CD4-positive, alpha-beta T cell treated with Interferon alpha-2 for 1 hour (primary cell): ENCODE data around the gene ABHD18.
"Not testable (repeated sequence)": the region's sequence is repeated elsewhere in the genome, so short reads cannot be mapped to it uniquely, and the experiment has no call there.

Source experiments
- DNase-seq, 2 donors: peaks; one replicate each; pipeline ENCODE4 v3.0.0-alpha.2; 2020 to 2022

The ABHD18 gene

GRCh38 chr4:127995776-127996175, 30.6 kb downstream of the ABHD18 start:
- DNase-seq = no peak

- not testable (repeated sequence) for DNase-seq
These were observed 31.3 kb downstream of the ABHD18 start for GRCh38 chr4:127996521-127996920.

- peak in 1 of 2 donors; percentile 13 for DNase-seq
These were observed 32.6 kb downstream of the ABHD18 start for GRCh38 chr4:127997534-127998388.

GRCh38 chr4:128006592-128006991, 41.4 kb downstream of the ABHD18 start:
- DNase-seq = no peak

GRCh38 chr4:128009428-128009827, 44.2 kb downstream of the ABHD18 start:
- no peak for DNase-seq

- no peak for DNase-seq
These were observed 60.1 kb downstream of the ABHD18 start for GRCh38 chr4:128025319-128025718.

GRCh38 chr4:128029907-128030306, 64.7 kb downstream of the ABHD18 start:
- DNase-seq = no peak

GRCh38 chr4:128031756-128032384, 66.7 kb downstream of the ABHD18 start:
- DNase-seq = no peak

GRCh38 chr4:128039568-128039967, 74.4 kb downstream of the ABHD18 start:
- DNase-seq = no peak

- not testable (repeated sequence) for DNase-seq
These were observed 81.8 kb downstream of the ABHD18 start for GRCh38 chr4:128047019-128047418.

GRCh38 chr4:128047514-128047913, 82.3 kb downstream of the ABHD18 start:
- DNase-seq = not testable (repeated sequence)

GRCh38 chr4:128051229-128051628, 86.0 kb downstream of the ABHD18 start:
- not testable (repeated sequence) for DNase-seq

GRCh38 chr4:128054907-128055306, 89.7 kb downstream of the ABHD18 start:
- DNase-seq = not testable (repeated sequence)

GRCh38 chr4:128055441-128056206, 90.4 kb downstream of the ABHD18 start:
- DNase-seq = not testable (repeated sequence)

- DNase-seq = no peak
These were observed 91.2 kb downstream of the ABHD18 start for GRCh38 chr4:128056396-128056795.

- no peak for DNase-seq
These were observed 95.0 kb downstream of the ABHD18 start for GRCh38 chr4:128060121-128060698.

- DNase-seq = peak; percentile 92 to 94
These were observed 95.7 kb downstream of the ABHD18 start, which contains the start of gene LARP1B for GRCh38 chr4:128060699-128061565. Gene LARP1B (plus strand): TSS chr4:128061312. CDS start chr4:128074952, 13,640 bp downstream.

- DNase-seq = peak; percentile 45 to 71
These were observed 96.6 kb downstream of the ABHD18 start for GRCh38 chr4:128061566-128062536.

GRCh38 chr4:128066453-128066820, 101.2 kb downstream of the ABHD18 start:
- DNase-seq = not testable (repeated sequence)

GRCh38 chr4:128068918-128069317, 103.7 kb downstream of the ABHD18 start:
- no peak for DNase-seq

- DNase-seq = no peak
These were observed 111.3 kb downstream of the ABHD18 start for GRCh38 chr4:128076464-128076863.
